Activated CD8-positive, alpha-beta memory T cell treated with anti-CD3 and anti-CD28 coated beads, Interleukin-2, amount 50 U/mL, for 1 hour (primary cell): ENCODE data around the gene COPB1.
"Not testable (repeated sequence)": the region's sequence is repeated elsewhere in the genome, so short reads cannot be mapped to it uniquely, and the experiment has no call there.

Experiments
- DNase-seq: peaks from one replicate; pipeline ENCODE4 v3.0.0-alpha.2; 2020; ENCODE audit errors: extremely low read depth

The COPB1 gene

GRCh38 chr11:14499560-14500180, at the start of gene COPB1:
TSS of gene COPB1 (minus strand) at chr11:14499811. CDS start at chr11:14498928, 883 bp downstream.
- peak; percentile 74 for DNase-seq

- DNase-seq: no peak
Observed at GRCh38 chr11:14547440-14547839, 47.8 kb upstream of the COPB1 start.

GRCh38 chr11:14546672-14547071, 47.1 kb upstream of the COPB1 start:
- DNase-seq: no peak

- DNase-seq: no peak
Observed at GRCh38 chr11:14544611-14545010, 45.0 kb upstream of the COPB1 start.

GRCh38 chr11:14543260-14543659, 43.6 kb upstream of the COPB1 start:
- no peak for DNase-seq

- DNase-seq: no peak
Observed at GRCh38 chr11:14542324-14542723, 42.7 kb upstream of the COPB1 start.

GRCh38 chr11:14541192-14541947, 41.8 kb upstream of the COPB1 start:
- no peak for DNase-seq

- no peak for DNase-seq
Observed at GRCh38 chr11:14539982-14540421, 40.4 kb upstream of the COPB1 start.

GRCh38 chr11:14538926-14539554, 39.4 kb upstream of the COPB1 start:
- DNase-seq: no peak

GRCh38 chr11:14538271-14538925, 38.8 kb upstream of the COPB1 start:
- DNase-seq: no peak

GRCh38 chr11:14537134-14537599, 37.6 kb upstream of the COPB1 start:
- DNase-seq: no peak

- DNase-seq: not testable (repeated sequence)
Observed at GRCh38 chr11:14535166-14535565, 35.6 kb upstream of the COPB1 start.

- DNase-seq: no peak
Observed at GRCh38 chr11:14529951-14530350, 30.3 kb upstream of the COPB1 start.

GRCh38 chr11:14529321-14529720, 29.7 kb upstream of the COPB1 start:
- DNase-seq: no peak

- no peak for DNase-seq
Observed at GRCh38 chr11:14522801-14523200, 23.2 kb upstream of the COPB1 start.

- DNase-seq: no peak
Observed at GRCh38 chr11:14522245-14522644, 22.6 kb upstream of the COPB1 start.

- no peak for DNase-seq
Observed at GRCh38 chr11:14520747-14521151, 21.1 kb upstream of the COPB1 start.

- DNase-seq: peak; percentile 78
Observed at GRCh38 chr11:14519917-14520746, 20.5 kb upstream of the COPB1 start, which contains the start of gene PSMA1. TSS of gene PSMA1 (minus strand) at chr11:14520386. CDS start at chr11:14520299, 87 bp downstream.

GRCh38 chr11:14519597-14519916, 19.9 kb upstream of the COPB1 start:
- no peak for DNase-seq

- no peak for DNase-seq
Observed at GRCh38 chr11:14518820-14519219, 19.2 kb upstream of the COPB1 start.

- DNase-seq: no peak
Observed at GRCh38 chr11:14513800-14514199, 14.2 kb upstream of the COPB1 start.
